ENCODE measurements around the gene SDK2. TPM values are rescaled to one million over a fixed set of nuclear protein-coding genes. Genes with fewer than 3 reads are reported as not detected.
"Not testable (repeated sequence)": the region's sequence is repeated elsewhere in the genome, so short reads cannot be mapped to it uniquely, and the experiment has no call there.

The SDK2 gene
- total RNA-seq, 2 experiments from 2014 or later, result 0.09 to 3.7 TPM

GRCh38 chr17:73313526-73314127 is 330.6 kb downstream of the SDK2 start:
- Mint-ChIP-seq H3K4me1 (peaks cover 6% of the 10 kb centered on the region), H3K27ac (no peak overlapping the region), H3K36me3 (no peaks in the 10 kb centered on the region), H3K27me3 (peaks cover 21% of the 10 kb centered on the region), H3K9me3 (ENCODE audit: low read depth) (no peaks in the 10 kb centered on the region), H3K4me3 (no peak overlapping the region)
- ATAC-seq (no peak), DNase-seq (no peak)
- CTCF ChIA-PET, result interaction anchor here (1.2 to 3.3 kb wide), 3 partner anchors 56 to 588 kb away, joined by 3 to 14 read pairs (median 7); no protein-coding TSS in a partner anchor

- not testable (repeated sequence) for H3K27ac Mint-ChIP-seq; H3K9me3 Mint-ChIP-seq (ENCODE audit: low read depth); H3K36me3 Mint-ChIP-seq; H3K4me1 Mint-ChIP-seq; ATAC-seq; DNase-seq; H3K4me3 Mint-ChIP-seq
- CTCF ChIA-PET, result interaction anchor here (1.0 to 3.3 kb wide), 2 partner anchors 57 to 58 kb away, joined by 3 to 14 read pairs; no protein-coding TSS in a partner anchor
- peaks cover 21% of the 10 kb centered on the region for H3K27me3 Mint-ChIP-seq
These were observed 331.4 kb downstream of the SDK2 start for GRCh38 chr17:73312887-73313286.

- Mint-ChIP-seq H3K27me3 (peaks cover 21% of the 10 kb centered on the region), H3K36me3 (no peaks in the 10 kb centered on the region), H3K4me1 (peaks cover 6% of the 10 kb centered on the region), H3K27ac (no peak within 1 kb of the TSS), H3K9me3 (ENCODE audit: low read depth) (no peaks in the 10 kb centered on the region), H3K4me3 (peak within 1 kb of the TSS; percentile 80)
- ATAC-seq (peak; percentile 96), DNase-seq (peak; percentile 91)
- CTCF ChIA-PET, result interaction anchor here (1.0 to 3.3 kb wide), 7 partner anchors 8 to 753 kb away, joined by 3 to 14 read pairs (median 4); no protein-coding TSS in a partner anchor
These were observed 332.2 kb downstream of the SDK2 start, which contains the start of gene CDC42EP4 for GRCh38 chr17:73311781-73312641. TSS of gene CDC42EP4 (minus strand) at chr17:73312001. CDS start at chr17:73286500, 25,501 bp downstream.

- H3K27ac Mint-ChIP-seq, result no peak overlapping the region
These were observed 332.8 kb downstream of the SDK2 start for GRCh38 chr17:73311428-73311780.

DNA sequence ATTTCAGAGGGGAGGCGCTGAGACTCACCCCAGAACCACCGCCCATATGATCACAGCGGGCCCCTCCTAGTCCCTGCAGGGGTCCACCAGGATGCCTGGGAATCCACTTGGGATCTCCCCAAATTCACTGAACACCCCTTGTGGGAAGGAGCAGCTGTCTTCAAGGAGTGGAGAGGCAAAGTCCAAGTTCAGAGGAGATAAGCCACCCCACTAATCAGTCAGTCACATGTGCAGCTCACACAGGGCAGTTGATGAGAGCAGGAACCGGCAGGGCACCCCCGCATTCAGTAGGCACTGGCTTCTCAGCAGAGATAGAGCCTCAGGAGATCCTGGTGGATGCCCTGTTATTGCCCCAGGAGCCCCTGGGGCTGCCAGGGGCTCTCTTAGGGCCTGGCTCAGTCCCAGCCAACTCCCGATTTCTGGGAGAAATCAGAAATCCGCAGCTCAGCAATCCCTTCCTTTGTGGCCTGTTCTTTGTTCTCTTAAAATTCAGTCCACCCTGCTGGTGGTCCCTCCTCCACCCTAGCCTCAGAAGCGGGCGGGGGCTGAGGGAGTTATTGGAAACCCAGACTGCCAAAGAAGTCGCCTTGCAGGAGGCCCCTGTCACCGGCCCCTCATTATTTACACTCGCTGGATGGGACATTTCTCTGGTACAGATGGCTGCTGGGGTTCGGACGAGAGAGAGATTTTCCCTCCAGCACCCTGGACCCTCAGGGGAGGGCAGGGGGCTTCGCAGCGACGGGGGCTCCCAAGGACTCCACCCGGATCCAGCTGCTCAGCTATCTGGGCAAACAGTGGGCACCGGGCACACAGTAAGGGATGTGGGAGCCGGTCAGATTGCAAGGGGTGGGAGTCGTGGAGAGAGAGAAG is 334.3 kb downstream of the SDK2 start:
- Mint-ChIP-seq H3K36me3 (no peaks in the 10 kb centered on the region), H3K4me3 (peak overlapping the region; percentile 80), H3K4me1 (peaks cover 6% of the 10 kb centered on the region), H3K27ac (no peak overlapping the region), H3K9me3 (ENCODE audit: low read depth) (no peaks in the 10 kb centered on the region), H3K27me3 (peaks cover 21% of the 10 kb centered on the region)
- DNase-seq, result no peak
- CTCF ChIA-PET, result interaction anchor here (0.8 to 3.0 kb wide), 14 partner anchors 8 to 584 kb away, joined by 3 to 17 read pairs (median 4); a partner anchor contains a TSS
- ATAC-seq, result no peak

More at GRCh38 chr17:73311428-73311780, 332.8 kb downstream of the SDK2 start:
- Mint-ChIP-seq H3K36me3 (no peaks in the 10 kb centered on the region), H3K4me1 (peaks cover 6% of the 10 kb centered on the region), H3K27me3 (peaks cover 21% of the 10 kb centered on the region), H3K9me3 (ENCODE audit: low read depth) (no peaks in the 10 kb centered on the region), H3K4me3 (peak overlapping the region; percentile 80)
- CTCF ChIA-PET, result interaction anchor here (1.0 to 3.3 kb wide), 12 partner anchors 9 to 753 kb away, joined by 3 to 17 read pairs (median 4); a partner anchor contains a TSS
- ATAC-seq (peak; percentile 8), DNase-seq (no peak)

DNA sequence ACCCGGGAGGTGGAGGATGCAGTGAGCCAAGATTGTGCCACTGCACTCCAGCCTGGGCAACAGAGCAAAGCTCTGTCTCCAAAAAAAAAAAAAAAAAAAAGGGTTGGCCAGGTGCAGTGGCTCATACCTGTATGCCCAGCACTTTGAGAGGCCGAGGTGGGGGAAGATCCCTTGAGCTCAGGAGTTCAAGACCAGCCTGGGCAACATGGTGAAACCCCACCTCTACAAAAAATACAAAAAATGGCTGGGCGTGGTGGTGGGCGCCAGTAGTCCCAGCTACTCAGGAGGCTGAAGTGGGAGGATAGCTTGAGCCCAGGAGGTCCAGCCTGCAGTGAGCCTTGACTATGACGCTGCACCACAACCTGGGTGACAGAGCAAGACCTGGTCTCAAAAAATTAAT is 335.3 kb downstream of the SDK2 start:
- not testable (repeated sequence) for ATAC-seq; DNase-seq; H3K4me1 Mint-ChIP-seq; H3K27ac Mint-ChIP-seq; H3K4me3 Mint-ChIP-seq; H3K9me3 Mint-ChIP-seq (ENCODE audit: low read depth); H3K36me3 Mint-ChIP-seq
- CTCF ChIA-PET, result interaction anchor here (2.6 to 3.0 kb wide), 2 partner anchors 61 to 77 kb away, joined by 7 to 17 read pairs; a partner anchor contains a TSS
- peaks cover 19% of the 10 kb centered on the region for H3K27me3 Mint-ChIP-seq

- Mint-ChIP-seq H3K9me3 (ENCODE audit: low read depth) (no peaks in the 10 kb centered on the region), H3K4me1 (peaks cover 7% of the 10 kb centered on the region), H3K27ac (no peak overlapping the region), H3K36me3 (no peaks in the 10 kb centered on the region), H3K4me3 (no peak overlapping the region), H3K27me3 (peaks cover 18% of the 10 kb centered on the region)
- ATAC-seq (no peak), DNase-seq (no peak)
- CTCF ChIA-PET, result interaction anchor here (3.0 kb wide), 1 partner anchor 62 kb away, joined by 17 read pairs; no protein-coding TSS in a partner anchor
These were observed 336.0 kb downstream of the SDK2 start for GRCh38 chr17:73308017-73308823.

- peaks cover 18% of the 10 kb centered on the region for H3K27me3 Mint-ChIP-seq
- H3K9me3 Mint-ChIP-seq (ENCODE audit: low read depth), result no peaks in the 10 kb centered on the region
- DNase-seq (no peak), ATAC-seq (no peak)
- H3K4me1 Mint-ChIP-seq, result peaks cover 7% of the 10 kb centered on the region
- CTCF ChIA-PET, result interaction anchor here (1.6 kb wide), 1 partner anchor 63 kb away, joined by 4 read pairs; no protein-coding TSS in a partner anchor
- no peak overlapping the region for H3K4me3 Mint-ChIP-seq
- no peaks in the 10 kb centered on the region for H3K36me3 Mint-ChIP-seq
- no peak overlapping the region for H3K27ac Mint-ChIP-seq
These were observed 337.1 kb downstream of the SDK2 start for GRCh38 chr17:73307130-73307529.

GRCh38 chr17:73305845-73306836 is 338.1 kb downstream of the SDK2 start:
- no peak for ATAC-seq
- CTCF ChIA-PET, result interaction anchor here (1.6 kb wide), 1 partner anchor 64 kb away, joined by 4 read pairs; no protein-coding TSS in a partner anchor
- Mint-ChIP-seq H3K9me3 (ENCODE audit: low read depth) (no peaks in the 10 kb centered on the region), H3K27me3 (peaks cover 15% of the 10 kb centered on the region), H3K27ac (no peak overlapping the region), H3K4me3 (no peak overlapping the region), H3K36me3 (no peaks in the 10 kb centered on the region), H3K4me1 (peaks cover 7% of the 10 kb centered on the region)
- DNase-seq, result no peak

GRCh38 chr17:73304971-73305812 is 339.1 kb downstream of the SDK2 start:
- no peaks in the 10 kb centered on the region for H3K36me3 Mint-ChIP-seq
- peaks cover 3% of the 10 kb centered on the region for H3K4me1 Mint-ChIP-seq
- ATAC-seq (no peak), DNase-seq (no peak)
- peaks cover 11% of the 10 kb centered on the region for H3K27me3 Mint-ChIP-seq
- CTCF ChIA-PET, result no interaction called here
- H3K9me3 Mint-ChIP-seq (ENCODE audit: low read depth), result no peaks in the 10 kb centered on the region
- H3K27ac Mint-ChIP-seq, result no peak overlapping the region
- H3K4me3 Mint-ChIP-seq, result no peak overlapping the region

- Mint-ChIP-seq H3K27me3 (peaks cover 4% of the 10 kb centered on the region), H3K4me3 (no peak overlapping the region), H3K36me3 (no peaks in the 10 kb centered on the region), H3K27ac (no peak overlapping the region), H3K4me1 (peaks cover 1% of the 10 kb centered on the region), H3K9me3 (ENCODE audit: low read depth) (no peaks in the 10 kb centered on the region)
- ATAC-seq (no peak), DNase-seq (no peak)
- CTCF ChIA-PET, result no interaction called here
These were observed 339.8 kb downstream of the SDK2 start for GRCh38 chr17:73304438-73304837.

All from activated CD8-positive, alpha-beta memory T cell treated with anti-CD3 and anti-CD28 coated beads, Interleukin-2, amount 10 ng/mL, durations not matched to agents 7 days and 5 days (primary cell).